ENCODE data around the gene HOTAIR.

DNA sequence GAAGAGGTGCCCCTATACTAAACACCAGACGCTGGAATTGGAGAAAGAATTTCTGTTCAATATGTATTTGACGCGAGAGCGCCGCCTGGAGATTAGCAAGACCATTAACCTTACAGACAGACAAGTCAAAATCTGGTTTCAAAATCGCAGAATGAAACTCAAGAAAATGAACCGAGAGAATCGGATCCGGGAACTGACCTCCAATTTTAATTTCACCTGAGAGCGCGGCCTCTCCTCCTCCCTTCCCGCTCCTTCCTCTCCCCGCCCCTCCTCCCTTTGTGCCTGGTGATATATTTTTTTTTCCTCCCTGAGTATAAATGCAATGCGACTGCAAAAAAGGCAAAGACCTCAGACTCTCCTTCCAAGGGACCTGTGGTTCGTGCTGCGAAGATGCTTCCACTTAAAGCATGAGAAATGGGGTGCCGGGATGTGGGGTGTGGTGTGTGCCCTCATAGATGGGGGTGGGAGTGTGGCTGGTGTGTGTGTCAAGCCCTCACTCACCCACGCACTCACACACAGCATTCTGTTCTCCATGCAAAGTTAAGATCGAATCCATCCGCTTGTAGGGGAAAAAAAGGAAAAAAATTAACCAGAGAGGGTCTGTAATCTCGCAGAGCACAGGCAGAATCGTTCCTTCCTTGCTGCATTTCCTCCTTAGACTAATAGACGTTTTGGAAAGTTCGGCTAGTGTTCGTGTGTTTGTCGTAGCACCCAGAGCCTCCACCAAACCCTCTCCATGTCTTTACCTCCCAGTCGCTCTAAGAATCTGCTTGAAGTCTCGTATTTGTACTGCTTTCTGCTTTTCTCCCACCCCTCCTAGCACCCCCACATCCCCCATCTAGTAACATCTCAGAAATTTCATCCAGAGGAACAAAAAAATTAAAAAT is 14.7 kb upstream of the HOTAIR start:
- TF ChIP-seq, protein P1, sequence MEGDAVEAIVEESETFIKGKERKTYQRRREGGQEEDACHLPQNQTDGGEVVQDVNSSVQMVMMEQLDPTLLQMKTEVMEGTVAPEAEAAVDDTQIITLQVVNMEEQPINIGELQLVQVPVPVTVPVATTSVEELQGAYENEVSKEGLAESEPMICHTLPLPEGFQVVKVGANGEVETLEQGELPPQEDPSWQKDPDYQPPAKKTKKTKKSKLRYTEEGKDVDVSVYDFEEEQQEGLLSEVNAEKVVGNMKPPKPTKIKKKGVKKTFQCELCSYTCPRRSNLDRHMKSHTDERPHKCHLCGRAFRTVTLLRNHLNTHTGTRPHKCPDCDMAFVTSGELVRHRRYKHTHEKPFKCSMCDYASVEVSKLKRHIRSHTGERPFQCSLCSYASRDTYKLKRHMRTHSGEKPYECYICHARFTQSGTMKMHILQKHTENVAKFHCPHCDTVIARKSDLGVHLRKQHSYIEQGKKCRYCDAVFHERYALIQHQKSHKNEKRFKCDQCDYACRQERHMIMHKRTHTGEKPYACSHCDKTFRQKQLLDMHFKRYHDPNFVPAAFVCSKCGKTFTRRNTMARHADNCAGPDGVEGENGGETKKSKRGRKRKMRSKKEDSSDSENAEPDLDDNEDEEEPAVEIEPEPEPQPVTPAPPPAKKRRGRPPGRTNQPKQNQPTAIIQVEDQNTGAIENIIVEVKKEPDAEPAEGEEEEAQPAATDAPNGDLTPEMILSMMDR (IDR thresholded peaks at IDR 0.05), result no peak
- no peak for TF ChIP-seq POLR2AphosphoS5 (IDR thresholded peaks at IDR 0.05)

Measured in sigmoid colon (tissue), 4 donors.